Measurements from ENCODE around the gene TPD52L2.
"Not testable (repeated sequence)": the region's sequence is repeated elsewhere in the genome, so short reads cannot be mapped to it uniquely, and the experiment has no call there.

Gene TPD52L2

GRCh38 chr20:63855363-63856097 lies 9.5 kb upstream of the TPD52L2 start:
- DNase-seq (ENCODE audit: low read depth in 2 of 2): no peak

GRCh38 chr20:63856098-63856511 lies 9.0 kb upstream of the TPD52L2 start:
- DNase-seq (ENCODE audit: low read depth in 2 of 2): no peak

GRCh38 chr20:63857764-63858392 lies 7.2 kb upstream of the TPD52L2 start:
- no peak for DNase-seq (ENCODE audit: low read depth in 2 of 2)

- no peak for DNase-seq (ENCODE audit: low read depth in 2 of 2)
These were observed 6.5 kb upstream of the TPD52L2 start for GRCh38 chr20:63858393-63859165.

GRCh38 chr20:63859166-63859699 lies 5.8 kb upstream of the TPD52L2 start:
- no peak for DNase-seq (ENCODE audit: low read depth in 2 of 2)

- DNase-seq (ENCODE audit: low read depth in 2 of 2): no peak
These were observed 4.6 kb upstream of the TPD52L2 start for GRCh38 chr20:63860325-63861051.

GRCh38 chr20:63861365-63861934 lies 3.6 kb upstream of the TPD52L2 start, which contains the start of gene ABHD16B:
ABHD16B (plus strand) TSS chr20:63861498; CDS start chr20:63861541, 43 bp downstream.
- DNase-seq (ENCODE audit: low read depth in 2 of 2): no peak

GRCh38 chr20:63861981-63862901 lies 2.8 kb upstream of the TPD52L2 start:
- no peak for DNase-seq (ENCODE audit: low read depth in 2 of 2)

GRCh38 chr20:63863021-63863797 lies 1.9 kb upstream of the TPD52L2 start:
- DNase-seq (ENCODE audit: low read depth in 2 of 2): no peak

- peak; percentile 54 to 64 for DNase-seq (ENCODE audit: low read depth in 2 of 2)
These were observed 1.1 kb upstream of the TPD52L2 start for GRCh38 chr20:63863798-63864544.

- DNase-seq (ENCODE audit: low read depth in 2 of 2): no peak
These were observed 509 bp upstream of the TPD52L2 start for GRCh38 chr20:63864545-63864977.

GRCh38 chr20:63867042-63867441 lies 2.0 kb downstream of the TPD52L2 start:
- DNase-seq (ENCODE audit: low read depth in 2 of 2): not testable (repeated sequence)

- no peak for DNase-seq (ENCODE audit: low read depth in 2 of 2)
These were observed 3.2 kb downstream of the TPD52L2 start for GRCh38 chr20:63868264-63868663.

GRCh38 chr20:63873477-63873971 lies 8.5 kb downstream of the TPD52L2 start:
- no peak for DNase-seq (ENCODE audit: low read depth in 2 of 2)

GRCh38 chr20:63874241-63874640 lies 9.2 kb downstream of the TPD52L2 start:
- not testable (repeated sequence) for DNase-seq (ENCODE audit: low read depth in 2 of 2)

GRCh38 chr20:63876489-63877036 lies 11.5 kb downstream of the TPD52L2 start:
- DNase-seq (ENCODE audit: low read depth in 2 of 2): no peak

- no peak for DNase-seq (ENCODE audit: low read depth in 2 of 2)
These were observed 12.8 kb downstream of the TPD52L2 start for GRCh38 chr20:63877755-63878470.
